CD4-positive, alpha-beta T cell treated with Interleukin-17A for 1 hour (primary cell): ENCODE results near the gene PLCXD1.
"Not testable (repeated sequence)": the region's sequence is repeated elsewhere in the genome, so short reads cannot be mapped to it uniquely, and the experiment has no call there.

Experiments
- DNase-seq: peaks from one replicate; pipeline ENCODE4 v3.0.0-alpha.2; 2020

PLCXD1 gene

GRCh38 chrX:281166-281999 is at the start of gene PLCXD1:
TSS of gene PLCXD1 (plus strand) at chrX:281381. CDS start at chrX:284188, 2,807 bp downstream.
- DNase-seq = no peak

GRCh38 chrX:231637-232277 is 49.4 kb upstream of the PLCXD1 start:
- DNase-seq = not testable (repeated sequence)

GRCh38 chrX:232278-232655 is 48.9 kb upstream of the PLCXD1 start:
- not testable (repeated sequence) for DNase-seq

GRCh38 chrX:236201-236600 is 45.0 kb upstream of the PLCXD1 start:
- DNase-seq = not testable (repeated sequence)

- no peak for DNase-seq
Measured at GRCh38 chrX:250965-251364, 30.2 kb upstream of the PLCXD1 start.

- DNase-seq = not testable (repeated sequence)
Measured at GRCh38 chrX:251396-252243, 29.6 kb upstream of the PLCXD1 start.

- no peak for DNase-seq
Measured at GRCh38 chrX:252244-252956, 28.8 kb upstream of the PLCXD1 start.

- DNase-seq = no peak
Measured at GRCh38 chrX:252957-253291, 28.3 kb upstream of the PLCXD1 start.

- DNase-seq = no peak
Measured at GRCh38 chrX:253451-254297, 27.5 kb upstream of the PLCXD1 start.

- DNase-seq = no peak
Measured at GRCh38 chrX:254630-255215, 26.5 kb upstream of the PLCXD1 start.

- DNase-seq = no peak
Measured at GRCh38 chrX:255923-256331, 25.3 kb upstream of the PLCXD1 start.

GRCh38 chrX:257054-257453 is 24.1 kb upstream of the PLCXD1 start:
- not testable (repeated sequence) for DNase-seq

- no peak for DNase-seq
Measured at GRCh38 chrX:257681-258289, 23.4 kb upstream of the PLCXD1 start.

- DNase-seq = no peak
Measured at GRCh38 chrX:258291-259040, 22.7 kb upstream of the PLCXD1 start.

- DNase-seq = no peak
Measured at GRCh38 chrX:259692-260355, 21.4 kb upstream of the PLCXD1 start.

GRCh38 chrX:261167-261918 is 19.8 kb upstream of the PLCXD1 start:
- DNase-seq = no peak

GRCh38 chrX:261919-262352 is 19.2 kb upstream of the PLCXD1 start:
- no peak for DNase-seq

- no peak for DNase-seq
Measured at GRCh38 chrX:262381-262909, 18.7 kb upstream of the PLCXD1 start.

GRCh38 chrX:264006-264405 is 17.2 kb upstream of the PLCXD1 start:
- DNase-seq = not testable (repeated sequence)
